Peyer's patch (tissue), 4 donors: Measurements from ENCODE around the gene PPP1R13B.

Source experiments
- CTCF ChIP-seq, 6 experiments: fragments of 450-650 bp in 4 of 6; fragments of 200-600 bp in 2 of 6; sonication (generic) in 1 of 6; IDR thresholded peaks; one replicate each; pipeline ENCODE4 v1.5.1; 2017 to 2019; ENCODE audit warnings: antibody characterized with exemption in 6 of 6, mild to moderate bottlenecking in 3 of 6, moderate library complexity in 1 of 6
- POLR2A ChIP-seq, 2 donors: fragments of 450-650 bp; IDR thresholded peaks; one replicate each; pipeline ENCODE4 v1.5.1; 2017; ENCODE audit warnings: antibody characterized with exemption in 2 of 2, mild to moderate bottlenecking in 2 of 2, moderate library complexity in 2 of 2

GRCh38 chr14:103714063-103714724 is 133.2 kb downstream of the PPP1R13B start:
- no peak for TF ChIP-seq CTCF (IDR thresholded peaks at IDR 0.05)
- TF ChIP-seq POLR2A (IDR thresholded peaks at IDR 0.05): no peak
